GM18511 (cell line): ENCODE data around the gene NKIRAS2.

Experiments used
- ATAC-seq: cut with Tn5 transposase; IDR thresholded peaks from one replicate; pipeline ENCODE4 v1.9.1; 2021; ENCODE audit warnings: mild to moderate bottlenecking, moderate library complexity; ENCODE audit not compliant: unreplicated experiment

Gene NKIRAS2

GRCh38 chr17:42025936-42026335 lies 6.0 kb downstream of the NKIRAS2 start:
- no peak for ATAC-seq

GRCh38 chr17:42026857-42027589 lies 7.1 kb downstream of the NKIRAS2 start:
- no peak for ATAC-seq

GRCh38 chr17:42027590-42027889 lies 7.7 kb downstream of the NKIRAS2 start:
- no peak for ATAC-seq

- ATAC-seq: no peak
Measured at GRCh38 chr17:42027961-42028790, 8.3 kb downstream of the NKIRAS2 start.

GRCh38 chr17:42028791-42029127 lies 8.9 kb downstream of the NKIRAS2 start:
- no peak for ATAC-seq

- ATAC-seq: no peak
Measured at GRCh38 chr17:42031584-42031983, 11.7 kb downstream of the NKIRAS2 start.

GRCh38 chr17:42034059-42034458 lies 14.2 kb downstream of the NKIRAS2 start:
- no peak for ATAC-seq

GRCh38 chr17:42038221-42038973 lies 18.5 kb downstream of the NKIRAS2 start:
- no peak for ATAC-seq

GRCh38 chr17:42039794-42040763 lies 20.2 kb downstream of the NKIRAS2 start:
- ATAC-seq: no peak

- ATAC-seq: no peak
Measured at GRCh38 chr17:42040818-42041217, 20.9 kb downstream of the NKIRAS2 start.

GRCh38 chr17:42041619-42042018 lies 21.7 kb downstream of the NKIRAS2 start:
- ATAC-seq: no peak

GRCh38 chr17:42042598-42043319 lies 22.9 kb downstream of the NKIRAS2 start:
- ATAC-seq: no peak

GRCh38 chr17:42045719-42046118 lies 25.8 kb downstream of the NKIRAS2 start:
- ATAC-seq: no peak

- ATAC-seq: no peak
Measured at GRCh38 chr17:42047343-42047742, 27.5 kb downstream of the NKIRAS2 start.

GRCh38 chr17:42049834-42050392 lies 30.0 kb downstream of the NKIRAS2 start:
- ATAC-seq: no peak

GRCh38 chr17:42050393-42051012 lies 30.6 kb downstream of the NKIRAS2 start, which contains the start of gene C17orf113:
C17orf113 (minus strand) TSS chr17:42050601; CDS start chr17:42043376, 7,225 bp downstream.
- no peak for ATAC-seq

- no peak for ATAC-seq
Measured at GRCh38 chr17:42051013-42051400, 31.1 kb downstream of the NKIRAS2 start.

- no peak for ATAC-seq
Measured at GRCh38 chr17:42051645-42052044, 31.8 kb downstream of the NKIRAS2 start.

- ATAC-seq: no peak
Measured at GRCh38 chr17:42052346-42052877, 32.5 kb downstream of the NKIRAS2 start.
